Suppressor macrophage (primary cell): ENCODE results near the gene HMX3.
"Not testable (repeated sequence)": the region's sequence is repeated elsewhere in the genome, so short reads cannot be mapped to it uniquely, and the experiment has no call there.

Source experiments
- DNase-seq, 4 experiments: peaks; one replicate each; pipeline ENCODE4 v3.0.0-alpha.2; 2020 to 2022

HMX3 gene

GRCh38 chr10:123175389-123176387 lies 39.9 kb downstream of the HMX3 start:
- no peak for DNase-seq

- not testable (repeated sequence) for DNase-seq
Measured at GRCh38 chr10:123178390-123178789, 42.6 kb downstream of the HMX3 start.

- DNase-seq, result no peak
Measured at GRCh38 chr10:123180101-123181090, 44.6 kb downstream of the HMX3 start.

- DNase-seq, result no peak
Measured at GRCh38 chr10:123183724-123184123, 48.0 kb downstream of the HMX3 start.

GRCh38 chr10:123187781-123188180 lies 52.0 kb downstream of the HMX3 start:
- DNase-seq, result no peak
